ENCODE measurements around the gene MICU1. TPM values are rescaled to one million over a fixed set of nuclear protein-coding genes. Genes with fewer than 3 reads are reported as not detected.
"Not testable (repeated sequence)": the region's sequence is repeated elsewhere in the genome, so short reads cannot be mapped to it uniquely, and the experiment has no call there.

MICU1 gene
- polyA plus RNA-seq, 1 experiment = 40.4 TPM

DNA sequence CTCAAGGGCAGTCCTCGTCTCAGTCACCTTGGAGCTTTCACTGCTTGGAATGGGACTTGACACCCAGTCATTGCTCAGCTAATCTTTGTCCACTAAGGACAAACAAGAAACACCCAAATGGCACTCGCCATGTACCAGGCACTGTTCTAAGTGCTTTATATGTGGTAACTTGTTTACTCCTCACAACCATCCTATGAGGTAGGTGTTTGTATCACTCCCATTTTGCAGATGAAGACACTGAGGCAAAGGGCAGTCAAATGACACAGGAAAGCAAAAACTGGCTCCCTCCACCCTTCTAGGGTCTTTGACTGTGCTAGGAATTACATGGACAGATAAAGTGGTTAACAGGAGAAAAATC lies 295.8 kb downstream of the MICU1 start:
- no peak for TF ChIP-seq CTCF (IDR thresholded peaks at IDR 0.05; ENCODE audit: insufficient read depth, low read depth, low read length)
- DNase-seq (ENCODE audit: low read depth) = no peak
- POLR2A ChIA-PET = interaction anchor here (0.6 to 1.4 kb wide), 2 partner anchors 9 to 184 kb away, joined by 3 to 7 read pairs; no protein-coding TSS in a partner anchor
- CTCF ChIA-PET = interaction anchor here (1.4 to 1.8 kb wide), 3 partner anchors 55 to 281 kb away, joined by 3 to 6 read pairs (median 5); no protein-coding TSS in a partner anchor
- no peak overlapping the region for H3K4me3 ChIP-seq (ENCODE audit: low read depth, low read length)
- peaks cover 5% of the 10 kb centered on the region; the same call in 1 of the 2 replicates for H3K36me3 ChIP-seq (ENCODE audit: control insufficient read depth, insufficient read depth, low read length)
- H3K27me3 ChIP-seq (ENCODE audit: control insufficient read depth, insufficient read depth, low read length) = no peaks in the 10 kb centered on the region

GRCh38 chr10:72329290-72330068 lies 296.4 kb downstream of the MICU1 start:
- ChIA-PET POLR2A (interaction anchor here (1.4 kb wide), 1 partner anchor 9 kb away, joined by 3 read pairs; no protein-coding TSS in a partner anchor), CTCF (interaction anchor here (1.4 to 2.1 kb wide), 5 partner anchors 10 to 281 kb away, joined by 3 to 9 read pairs (median 5); no protein-coding TSS in a partner anchor)
- TF ChIP-seq CTCF (IDR thresholded peaks at IDR 0.05; ENCODE audit: insufficient read depth, low read depth, low read length) = no peak
- H3K27me3 ChIP-seq (ENCODE audit: control insufficient read depth, insufficient read depth, low read length) = no peaks in the 10 kb centered on the region
- peaks cover under 1% of the 10 kb centered on the region; the same call in 1 of the 2 replicates for H3K36me3 ChIP-seq (ENCODE audit: control insufficient read depth, insufficient read depth, low read length)
- no peak overlapping the region for H3K4me3 ChIP-seq (ENCODE audit: low read depth, low read length)
- DNase-seq (ENCODE audit: low read depth) = no peak

DNA sequence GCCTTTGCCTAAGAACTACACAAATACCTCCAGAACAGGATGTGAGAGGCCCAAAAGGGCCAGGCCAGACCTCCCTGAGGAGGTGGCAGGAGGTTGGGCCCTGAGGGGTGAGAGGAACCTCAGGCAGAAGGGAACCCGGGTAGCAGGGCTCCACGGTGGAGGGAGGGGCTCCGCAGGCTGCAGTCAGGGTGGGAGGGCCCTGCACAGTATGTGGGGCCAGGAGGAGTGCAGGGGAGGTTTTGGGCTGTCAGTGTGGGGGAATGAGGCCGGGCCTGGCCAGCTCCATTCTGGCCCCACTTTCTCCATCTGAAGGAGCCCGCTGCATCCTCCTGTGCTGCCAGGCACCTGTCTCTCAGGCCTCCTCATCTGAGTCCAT lies 297.1 kb downstream of the MICU1 start:
- TF ChIP-seq CTCF (IDR thresholded peaks at IDR 0.05; ENCODE audit: insufficient read depth, low read depth, low read length) = no peak
- Histone ChIP-seq H3K27me3 (ENCODE audit: control insufficient read depth, insufficient read depth, low read length) (no peaks in the 10 kb centered on the region), H3K4me3 (ENCODE audit: low read depth, low read length) (no peak overlapping the region), H3K36me3 (ENCODE audit: control insufficient read depth, insufficient read depth, low read length) (no peaks in the 10 kb centered on the region)
- DNase-seq (ENCODE audit: low read depth) = no peak
- ChIA-PET POLR2A (no interaction called here), CTCF (interaction anchor here (0.6 to 2.1 kb wide), 11 partner anchors 11 to 286 kb away, joined by 3 to 9 read pairs (median 4); partner anchors contain the start of gene DDIT4)

DNA sequence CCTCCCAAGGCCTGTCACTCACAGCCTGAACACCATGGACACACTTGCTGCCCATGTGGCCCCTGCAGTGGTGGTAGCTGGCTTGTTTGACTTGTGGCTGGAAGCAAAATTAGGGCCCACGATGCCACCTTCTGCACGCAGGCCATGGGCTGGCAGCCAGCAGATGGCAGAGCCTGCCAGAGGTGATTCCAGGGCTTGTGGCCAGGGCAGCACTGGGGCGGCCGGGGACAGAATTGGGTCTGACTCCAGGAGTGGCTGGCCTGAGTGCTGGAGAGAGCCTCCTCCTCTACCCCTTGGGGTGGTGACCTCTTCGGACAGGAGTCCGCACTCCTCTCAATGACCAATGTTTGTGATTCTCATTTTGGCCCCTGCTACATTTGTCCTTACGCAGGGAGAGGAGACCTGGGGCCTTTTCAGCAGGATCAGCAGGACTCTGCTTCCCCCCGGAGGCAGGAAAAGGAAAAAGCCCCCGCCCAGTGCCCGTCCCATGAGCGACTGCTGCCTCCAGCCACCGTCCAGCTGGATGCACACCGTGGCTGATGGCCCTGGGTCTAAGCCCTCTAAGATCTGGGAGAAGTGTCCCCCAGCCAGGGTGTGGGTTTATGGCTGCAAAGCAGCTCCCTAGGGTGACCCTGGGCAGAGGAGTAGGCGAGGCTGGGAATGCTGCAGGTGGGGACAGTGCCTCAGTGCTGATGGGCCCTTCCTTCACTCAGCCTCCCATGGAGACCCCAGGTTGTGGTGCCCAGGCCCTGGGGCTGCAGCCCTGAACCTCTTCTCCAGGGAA lies 297.6 kb downstream of the MICU1 start:
- CTCF ChIA-PET = interaction anchor here (0.6 to 2.1 kb wide), 12 partner anchors 9 to 285 kb away, joined by 3 to 9 read pairs (median 4); partner anchors contain the start of gene DDIT4
- H3K27me3 ChIP-seq (ENCODE audit: control insufficient read depth, insufficient read depth, low read length) = no peaks in the 10 kb centered on the region
- H3K4me3 ChIP-seq (ENCODE audit: low read depth, low read length) = no peak overlapping the region
- POLR2A ChIA-PET = no interaction called here
- DNase-seq (ENCODE audit: low read depth) = no peak
- TF ChIP-seq CTCF (IDR thresholded peaks at IDR 0.05; ENCODE audit: insufficient read depth, low read depth, low read length) = peak; percentile 73
- H3K36me3 ChIP-seq (ENCODE audit: control insufficient read depth, insufficient read depth, low read length) = no peaks in the 10 kb centered on the region

- H3K27me3 ChIP-seq (ENCODE audit: control insufficient read depth, insufficient read depth, low read length); POLR2A ChIA-PET; H3K36me3 ChIP-seq (ENCODE audit: control insufficient read depth, insufficient read depth, low read length); DNase-seq (ENCODE audit: low read depth); H3K4me3 ChIP-seq (ENCODE audit: low read depth, low read length): not testable (repeated sequence)
- CTCF ChIA-PET = interaction anchor here (0.6 to 2.2 kb wide), 8 partner anchors 10 to 431 kb away, joined by 3 to 10 read pairs (median 4); no protein-coding TSS in a partner anchor
Measured at GRCh38 chr10:72326665-72327603, 298.9 kb downstream of the MICU1 start.

DNA sequence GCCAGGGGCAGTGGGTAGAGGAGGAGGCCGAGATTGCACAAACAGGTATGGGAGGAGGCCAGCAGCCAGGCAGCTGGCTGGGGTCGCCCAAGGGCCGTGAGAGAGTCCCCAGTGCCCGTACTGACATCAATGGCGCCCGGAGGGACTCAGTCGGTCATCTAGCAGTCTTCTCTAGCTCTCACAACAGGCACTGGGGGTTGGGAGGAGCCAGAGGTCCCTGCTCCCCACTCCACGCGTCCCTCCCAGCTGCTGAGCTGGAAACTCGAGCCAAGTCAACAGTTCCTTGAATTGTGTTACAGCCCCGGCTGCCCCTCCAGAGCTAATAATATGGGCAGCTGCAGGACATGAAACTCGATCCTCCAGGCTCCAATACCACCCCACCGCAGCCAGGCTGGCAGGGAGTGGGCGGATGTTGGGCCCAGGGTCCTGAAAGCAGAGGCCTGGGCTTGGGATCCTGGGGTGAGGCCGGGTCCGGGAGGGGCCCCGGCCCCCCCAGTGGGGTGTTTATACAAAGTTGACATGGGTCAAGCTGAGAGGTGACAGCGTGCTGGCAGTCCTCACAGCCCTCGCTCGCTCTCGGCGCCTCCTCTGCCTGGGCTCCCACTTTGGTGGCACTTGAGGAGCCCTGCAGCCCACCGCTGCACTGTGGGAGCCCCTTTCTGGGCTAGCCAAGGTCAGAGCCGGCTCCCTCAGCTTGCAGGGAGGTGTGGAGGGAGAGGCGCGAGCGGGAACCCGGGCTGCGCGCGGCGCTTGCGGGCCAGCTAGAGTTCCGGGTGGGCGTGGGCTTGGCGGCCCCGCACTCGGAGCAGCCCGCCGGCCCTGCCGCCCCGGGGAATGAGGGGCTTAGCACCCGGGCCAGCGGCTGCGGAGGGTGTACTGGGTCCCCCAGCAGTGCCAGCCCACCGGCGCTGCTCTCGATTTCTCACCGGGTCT lies 300.4 kb downstream of the MICU1 start:
- CTCF ChIA-PET = interaction anchor here (0.9 to 2.2 kb wide), 3 partner anchors 12 to 53 kb away, joined by 3 to 10 read pairs (median 6); no protein-coding TSS in a partner anchor
- H3K27me3 ChIP-seq (ENCODE audit: control insufficient read depth, insufficient read depth, low read length); DNase-seq (ENCODE audit: low read depth); H3K36me3 ChIP-seq (ENCODE audit: control insufficient read depth, insufficient read depth, low read length); POLR2A ChIA-PET; H3K4me3 ChIP-seq (ENCODE audit: low read depth, low read length): not testable (repeated sequence)
